Measurements from ENCODE around the gene SLC25A11.
"Not testable (repeated sequence)": the region's sequence is repeated elsewhere in the genome, so short reads cannot be mapped to it uniquely, and the experiment has no call there.

Gene SLC25A11

GRCh38 chr17:4919511-4920047 lies 20.3 kb downstream of the SLC25A11 start:
- no peak for DNase-seq

GRCh38 chr17:4914551-4914950 lies 25.3 kb downstream of the SLC25A11 start:
- not testable (repeated sequence) for DNase-seq

GRCh38 chr17:4913994-4914393 lies 25.9 kb downstream of the SLC25A11 start:
- DNase-seq: no peak

GRCh38 chr17:4908711-4909496 lies 30.9 kb downstream of the SLC25A11 start:
- peak; percentile 90 to 92 (median 91) for DNase-seq

- no peak for DNase-seq
Observed at GRCh38 chr17:4908301-4908700, 31.5 kb downstream of the SLC25A11 start.

GRCh38 chr17:4906642-4907041 lies 33.2 kb downstream of the SLC25A11 start:
- DNase-seq: not testable (repeated sequence)

- DNase-seq: peak; percentile 73 to 83 (median 76)
Observed at GRCh38 chr17:4903051-4903818, 36.6 kb downstream of the SLC25A11 start, which contains the start of gene CHRNE. CHRNE (minus strand) TSS chr17:4903098; CDS start chr17:4903063, 35 bp downstream.

- no peak for DNase-seq
Observed at GRCh38 chr17:4902540-4902939, 37.3 kb downstream of the SLC25A11 start.

GRCh38 chr17:4901648-4902344 lies 38.0 kb downstream of the SLC25A11 start:
- peak; percentile 70 to 83 (median 83) for DNase-seq

- no peak for DNase-seq
Observed at GRCh38 chr17:4901108-4901647, 38.7 kb downstream of the SLC25A11 start.

GRCh38 chr17:4900231-4901107 lies 39.4 kb downstream of the SLC25A11 start:
- DNase-seq: peak; percentile 63 to 70 (median 68)

GRCh38 chr17:4899341-4900230 lies 40.3 kb downstream of the SLC25A11 start, which contains the start of gene C17orf107:
C17orf107 (plus strand) TSS chr17:4899536; CDS start chr17:4899763, 227 bp downstream.
- DNase-seq: peak; percentile 100

GRCh38 chr17:4898927-4899326 lies 40.9 kb downstream of the SLC25A11 start:
- no peak for DNase-seq

- no peak for DNase-seq
Observed at GRCh38 chr17:4898351-4898750, 41.5 kb downstream of the SLC25A11 start.

GRCh38 chr17:4897785-4898184 lies 42.1 kb downstream of the SLC25A11 start:
- DNase-seq: no peak

GRCh38 chr17:4897198-4897687 lies 42.6 kb downstream of the SLC25A11 start:
- no peak for DNase-seq

- no peak for DNase-seq
Observed at GRCh38 chr17:4896332-4897197, 43.3 kb downstream of the SLC25A11 start.

- peak; percentile 62 to 75 (median 67) for DNase-seq
Observed at GRCh38 chr17:4895657-4896331, 44.1 kb downstream of the SLC25A11 start.

GRCh38 chr17:4895121-4895520 lies 44.7 kb downstream of the SLC25A11 start:
- DNase-seq: no peak
